Measurements from ENCODE around the gene KDM5A.

- TF ChIP-seq EZH2 (IDR thresholded peaks at IDR 0.05; ENCODE audit: low read length, missing control alignments) (no peak), CTCF (conservative IDR thresholded peaks at IDR 0.05 in 1 of 2, IDR thresholded peaks at IDR 0.05 in 1 of 2; ENCODE audit: low read depth in 1 of 2, low read length in 2 of 2) (no peak)
These were observed 32.7 kb downstream of the KDM5A start for GRCh38 chr12:356276-356988.

Data from fibroblast of lung (primary cell).